Esophagus muscularis mucosa (tissue), 4 donors: ENCODE measurements around the gene CLIC4. TPM values are rescaled to one million over a fixed set of nuclear protein-coding genes. Genes with fewer than 3 reads are reported as not detected.
A peak's percentile ranks its signal among the peaks of the same experiment; 100 is the strongest.

ENCODE experiments used
- DNase-seq: peaks from one replicate; pipeline ENCODE4 v3.0.0-alpha.2; 2017; ENCODE audit errors: extremely low spot score
- H3K27ac ChIP-seq, 4 donors: fragments of 200-600 bp; sonication (generic); replicated peaks in 1 of 4; 1 replicate in 3 of 4; 2 replicates in 1 of 4; pipeline ENCODE4 v1.5.1; 2016 to 2019; ENCODE audit warnings: mild to moderate bottlenecking in 1 of 4
- H3K27me3 ChIP-seq, 4 donors: fragments of 200-600 bp; sonication (generic); one replicate each; pipeline versions ENCODE4 v1.5.1 to v1.6.0; 2016 to 2019
- H3K36me3 ChIP-seq, 4 donors: fragments of 200-600 bp; sonication (generic); one replicate each; pipeline ENCODE4 v1.5.1; 2016 to 2019
- H3K4me1 ChIP-seq, 4 donors: fragments of 200-600 bp; sonication (generic); one replicate each; pipeline ENCODE4 v1.5.1; 2016 to 2019
- H3K4me3 ChIP-seq, 4 donors: fragments of 200-600 bp; sonication (generic); 1 replicate in 2 of 4; 2 replicates in 2 of 4; pipeline ENCODE4 v1.5.1; 2016 to 2019; ENCODE audit warnings: mild to moderate bottlenecking in 4 of 4, moderate library complexity in 1 of 4
- H3K9me3 ChIP-seq, 4 donors: fragments of 200-600 bp; sonication (generic); 1 replicate in 3 of 4; 2 replicates in 1 of 4; pipeline ENCODE4 v1.5.1; 2016 to 2019
- CTCF ChIP-seq, 3 experiments: fragments of 200-600 bp in 2 of 3; fragments of 450-650 bp in 1 of 3; sonication (generic) in 2 of 3; IDR thresholded peaks; one replicate each; pipeline ENCODE4 v1.5.1; 2017 to 2019; ENCODE audit warnings: antibody characterized with exemption in 3 of 3, mild to moderate bottlenecking in 2 of 3, moderate library complexity in 1 of 3
- EP300 ChIP-seq: sonication (generic); formaldehyde crosslinking; IDR thresholded peaks from one replicate; pipeline ENCODE4 v1.6.1; 2017; ENCODE audit warnings: antibody characterized with exemption
- POLR2A ChIP-seq: fragments of 450-650 bp; IDR thresholded peaks from one replicate; pipeline ENCODE4 v1.6.1; 2017; ENCODE audit warnings: antibody characterized with exemption, moderate library complexity, mild to moderate bottlenecking, low read depth
- POLR2AphosphoS5 ChIP-seq, 2 donors: sonication (generic); formaldehyde crosslinking; IDR thresholded peaks; one replicate each; pipeline ENCODE4 v1.6.1; 2017; ENCODE audit warnings: antibody characterized with exemption in 2 of 2
- WGBS: methylation state at CpG from one replicate; pipeline ENCODE4 v1.1.5; 2018; 5-methylcytosine and 5-hydroxymethylcytosine counted together
- intact Hi-C: fragments of 100-400 bp; cut with DNase I; formaldehyde crosslinking; loops from one replicate; pipeline ENCODE4 v1.15.1; 2023
- total RNA-seq, 4 donors: library from RNA; depleted of rRNA; stranded (reverse); fragments of >200 nt; gene quantifications; one replicate each; pipeline versions ENCODE4 v1.1.0 to v1.2.1, GENCODE V29; 2016

CLIC4 gene
- total RNA-seq, 4 donors from 2014 or later: 375 to 606 (median 595) TPM

GRCh38 chr1:24742090-24742938 is 2.9 kb upstream of the CLIC4 start:
- peaks cover 20 to 30% (median 26%) of the 10 kb centered on the region in 4 donors for H3K4me1 ChIP-seq
- H3K27me3 ChIP-seq: no peaks in the 10 kb centered on the region
- no peaks in the 10 kb centered on the region for H3K36me3 ChIP-seq
- intact Hi-C loops: no loop called here
- TF ChIP-seq CTCF (IDR thresholded peaks at IDR 0.05) (no peak), POLR2A (no peak), EP300 (no peak), POLR2AphosphoS5 (IDR thresholded peaks at IDR 0.05) (no peak)
- H3K27ac ChIP-seq: peak overlapping the region in 2 of 4 donors; percentile 99 to 100
- no peak for DNase-seq
- no peak overlapping the region for H3K4me3 ChIP-seq
- H3K9me3 ChIP-seq: no peaks in the 10 kb centered on the region
- 80% methylated on average over 9 of the region's 9 CpGs for WGBS

GRCh38 chr1:24743404-24744211 is 1.6 kb upstream of the CLIC4 start:
- no peaks in the 10 kb centered on the region for H3K9me3 ChIP-seq
- WGBS: 57% methylated on average over 10 of the region's 10 CpGs
- H3K4me1 ChIP-seq: peaks cover 28 to 43% (median 35%) of the 10 kb centered on the region in 4 donors
- no peaks in the 10 kb centered on the region for H3K36me3 ChIP-seq
- DNase-seq: no peak
- no peaks in the 10 kb centered on the region for H3K27me3 ChIP-seq
- intact Hi-C loops: loop anchor here (2.0 kb wide), 2 partner anchors 55 to 85 kb away; no protein-coding TSS in a partner anchor
- H3K4me3 ChIP-seq: peak overlapping the region in 1 of 4 donors; percentile 25
- TF ChIP-seq POLR2AphosphoS5 (IDR thresholded peaks at IDR 0.05) (peak in 1 of 2 donors; percentile 27), CTCF (IDR thresholded peaks at IDR 0.05) (no peak), EP300 (no peak), POLR2A (no peak)
- H3K27ac ChIP-seq: peak overlapping the region; percentile 99 to 100 (median 100)

- Histone ChIP-seq H3K4me1 (peaks cover 43 to 65% (median 58%) of the 10 kb centered on the region in 4 donors), H3K36me3 (no peaks in the 10 kb centered on the region), H3K27me3 (no peaks in the 10 kb centered on the region), H3K9me3 (no peaks in the 10 kb centered on the region), H3K4me3 (peak overlapping the region; percentile 92 to 100 (median 98)), H3K27ac (peak overlapping the region; percentile 99 to 100 (median 100))
- intact Hi-C loops: loop anchor here (2.0 kb wide), 2 partner anchors 57 to 83 kb away; no protein-coding TSS in a partner anchor
- no peak for TF ChIP-seq POLR2A
- TF ChIP-seq EP300: no peak
- peak; percentile 45 to 73 for TF ChIP-seq POLR2AphosphoS5 (IDR thresholded peaks at IDR 0.05)
- DNase-seq: peak; percentile 95
- 2% methylated on average over 17 of the region's 70 CpGs for WGBS
Measured at GRCh38 chr1:24745711-24746413, 615 bp downstream of the CLIC4 start.

- Histone ChIP-seq H3K27me3 (no peaks in the 10 kb centered on the region), H3K4me1 (peaks cover 55 to 81% (median 76%) of the 10 kb centered on the region in 4 donors), H3K9me3 (no peaks in the 10 kb centered on the region), H3K4me3 (peak overlapping the region; percentile 92 to 100 (median 98)), H3K36me3 (no peaks in the 10 kb centered on the region), H3K27ac (peak overlapping the region; percentile 40 to 100 (median 70))
- TF ChIP-seq CTCF (IDR thresholded peaks at IDR 0.05): no peak
- TF ChIP-seq POLR2A: no peak
- no peak for TF ChIP-seq POLR2AphosphoS5 (IDR thresholded peaks at IDR 0.05)
- TF ChIP-seq EP300: no peak
- WGBS: 73% methylated on average over 14 of the region's 14 CpGs
- intact Hi-C loops: no loop called here
- DNase-seq: no peak
Measured at GRCh38 chr1:24748191-24749121, 3.2 kb downstream of the CLIC4 start.
